CD4-positive, alpha-beta T cell treated with Interleukin-15 for 4 hours (primary cell): Measurements from ENCODE around the gene SOBP.
A peak's percentile ranks its signal among the peaks of the same experiment; 100 is the strongest.

ENCODE experiments used
- DNase-seq: peaks from one replicate; pipeline ENCODE4 v3.0.0-alpha.2; 2020; ENCODE audit warnings: low spot score

SOBP gene

DNA sequence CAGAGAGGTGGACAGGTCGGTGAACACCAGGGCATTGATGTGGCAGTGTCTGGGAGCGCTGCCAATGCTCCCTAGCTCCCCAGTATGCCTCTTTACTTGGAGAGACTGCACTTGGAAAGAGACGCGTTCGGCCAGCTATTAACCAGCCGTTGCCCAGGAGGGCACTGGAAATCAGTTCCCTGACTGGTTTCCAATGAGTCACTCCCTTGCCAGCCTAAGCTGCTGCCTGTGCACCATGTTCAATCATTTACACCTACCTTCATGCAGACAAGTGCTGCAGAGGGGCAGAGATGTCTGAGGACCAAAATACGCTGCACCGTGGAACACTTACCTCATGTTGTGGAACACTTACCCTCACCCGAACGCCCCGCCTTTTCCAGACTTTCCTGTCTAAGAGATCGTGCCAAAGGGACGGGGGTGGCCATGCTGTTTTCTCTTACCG, 151.6 kb downstream of the SOBP start:
- no peak for DNase-seq

DNA sequence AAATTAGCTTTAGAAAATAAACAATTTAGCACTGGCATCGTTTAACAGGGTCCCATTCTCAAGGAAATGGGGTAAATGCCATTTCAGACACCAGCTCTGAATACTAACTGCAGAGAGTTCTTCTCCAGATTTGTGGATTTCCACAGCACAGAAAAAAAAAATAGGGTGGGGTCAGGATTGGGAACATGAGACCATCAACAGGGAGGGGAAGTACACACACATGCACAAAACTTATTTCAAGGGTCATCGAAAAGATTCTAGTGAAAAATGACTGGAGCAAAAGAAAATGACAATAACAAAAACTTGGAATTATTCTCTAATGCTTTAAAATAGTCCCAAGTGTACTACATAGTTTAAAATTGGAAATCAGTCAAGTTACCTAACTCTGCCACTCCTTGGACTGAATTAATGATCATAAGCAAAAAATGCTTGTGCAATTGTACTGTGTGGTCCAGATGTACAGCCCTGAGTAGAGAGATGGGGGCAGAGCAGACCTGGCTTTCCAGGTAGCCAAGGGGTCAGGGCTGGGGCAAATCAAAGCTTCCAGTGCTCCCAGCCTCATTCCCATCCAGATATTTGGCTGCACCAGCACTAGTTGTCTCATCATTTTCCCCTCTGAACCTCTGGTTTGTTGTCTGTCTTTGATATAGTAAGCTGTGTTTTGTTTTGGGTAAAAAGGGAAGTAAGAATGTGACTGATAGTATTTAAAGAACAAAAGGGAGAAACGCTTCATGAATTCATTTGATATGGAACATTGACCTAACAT, 152.4 kb downstream of the SOBP start:
- no peak for DNase-seq

DNA sequence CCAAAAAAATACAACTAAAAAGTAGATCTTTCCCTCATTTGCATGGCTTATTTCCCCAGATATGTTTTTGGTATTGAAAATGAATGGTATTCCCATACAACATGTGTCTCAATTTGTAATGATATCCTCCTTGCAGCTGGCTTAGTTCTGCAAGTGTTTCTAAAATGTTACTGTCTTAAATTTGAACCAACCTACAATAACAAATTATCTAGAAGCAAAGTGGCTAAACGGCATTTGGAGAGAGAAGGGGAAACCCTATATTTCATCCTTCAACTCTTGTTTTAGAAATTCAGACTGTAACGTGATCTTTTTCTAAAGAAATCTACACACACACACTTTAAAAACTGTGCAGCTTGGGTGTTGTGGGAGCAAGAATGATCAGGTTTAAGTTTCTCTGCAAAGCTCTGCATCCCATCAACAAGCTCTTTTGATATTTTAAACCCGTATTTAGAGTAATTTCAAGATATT, 153.0 kb downstream of the SOBP start:
- DNase-seq = no peak

DNA sequence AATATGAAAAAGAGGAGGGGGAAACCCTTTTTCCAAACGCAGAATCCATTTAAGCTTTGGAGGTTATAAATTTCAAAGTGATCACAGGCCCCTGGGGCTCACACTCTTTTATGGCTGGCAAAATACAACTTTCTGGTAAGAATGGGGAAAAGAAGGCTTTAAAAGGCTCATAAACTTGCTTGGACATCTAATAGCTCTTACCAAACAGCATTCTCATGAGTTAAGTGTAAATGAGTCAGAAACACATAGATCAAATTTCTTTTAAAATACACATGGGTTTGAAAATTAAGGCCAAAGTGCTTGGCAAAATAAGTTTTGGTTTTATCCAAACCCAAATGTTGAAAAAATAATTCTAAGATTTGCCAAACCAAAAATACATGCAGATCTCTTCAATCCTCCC, 154.6 kb downstream of the SOBP start:
- DNase-seq = no peak

DNA sequence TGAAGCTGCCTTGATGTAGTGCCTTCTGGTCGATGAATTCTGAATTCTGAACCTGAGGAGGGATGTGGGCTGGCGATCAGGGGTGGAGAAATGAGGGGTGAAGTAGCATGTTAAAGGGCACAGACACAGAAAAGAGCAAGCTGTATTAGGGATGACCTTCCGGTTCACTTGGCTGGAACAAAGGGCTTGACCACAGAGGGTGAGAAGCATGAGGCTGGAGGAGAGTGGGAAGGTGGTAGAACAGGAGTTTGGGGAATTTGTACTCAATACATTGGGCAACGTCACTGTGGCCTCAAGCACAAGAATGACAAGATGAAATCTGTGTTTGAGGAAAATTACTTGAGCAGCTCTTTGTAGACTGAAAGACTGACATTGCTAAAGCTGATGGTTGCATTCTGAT, 155.8 kb downstream of the SOBP start:
- no peak for DNase-seq

DNA sequence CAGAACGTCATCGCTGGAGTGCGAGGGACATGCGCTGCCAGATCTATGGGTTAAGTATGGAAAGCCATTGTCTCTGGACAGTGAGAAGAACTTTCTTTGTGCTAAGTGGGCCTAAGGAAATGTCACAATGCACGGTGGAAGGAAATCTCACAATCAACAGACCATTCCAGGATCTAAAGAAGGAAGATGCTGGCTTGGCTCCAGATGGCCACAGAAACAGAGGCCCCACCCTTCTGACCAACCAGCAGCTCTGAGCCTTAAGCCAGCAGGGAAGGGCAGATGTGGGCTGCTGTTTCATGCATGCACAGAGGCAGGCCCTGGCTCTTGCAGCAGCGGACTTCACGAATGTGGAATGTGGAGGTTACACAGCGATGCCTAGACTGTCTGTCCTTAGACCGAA, 156.3 kb downstream of the SOBP start:
- no peak for DNase-seq

DNA sequence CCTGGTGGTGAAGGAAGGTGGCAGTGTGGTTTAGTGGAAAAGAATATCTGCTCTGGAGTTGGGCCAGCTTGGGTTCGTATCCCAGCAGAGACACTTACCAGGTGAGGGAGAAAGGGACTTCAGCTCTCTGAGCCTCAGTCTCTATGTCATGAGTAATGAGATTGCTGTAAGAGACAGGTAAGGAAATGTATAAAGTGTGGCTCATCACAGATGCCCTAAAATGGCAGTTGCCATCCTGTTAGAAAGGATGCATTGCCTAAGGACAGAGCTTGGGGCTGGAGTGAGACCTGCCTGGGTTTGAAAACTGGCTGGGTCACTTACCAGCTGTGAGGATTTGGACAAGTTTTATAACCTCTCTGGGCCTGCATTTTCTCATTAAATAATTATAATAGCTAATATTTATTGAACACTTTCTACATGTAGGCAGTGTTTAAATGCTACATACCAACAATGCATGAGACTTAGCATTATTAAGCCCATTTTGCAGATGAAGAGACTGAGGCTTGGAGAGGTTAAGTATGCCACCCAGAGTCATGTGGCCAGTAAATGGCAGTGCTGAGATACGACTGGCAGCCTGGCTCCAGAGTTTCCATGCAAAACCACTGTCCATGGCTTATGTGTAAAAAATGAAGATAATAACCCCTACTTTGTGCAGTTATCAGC, 157.0 kb downstream of the SOBP start:
- no peak for DNase-seq

DNA sequence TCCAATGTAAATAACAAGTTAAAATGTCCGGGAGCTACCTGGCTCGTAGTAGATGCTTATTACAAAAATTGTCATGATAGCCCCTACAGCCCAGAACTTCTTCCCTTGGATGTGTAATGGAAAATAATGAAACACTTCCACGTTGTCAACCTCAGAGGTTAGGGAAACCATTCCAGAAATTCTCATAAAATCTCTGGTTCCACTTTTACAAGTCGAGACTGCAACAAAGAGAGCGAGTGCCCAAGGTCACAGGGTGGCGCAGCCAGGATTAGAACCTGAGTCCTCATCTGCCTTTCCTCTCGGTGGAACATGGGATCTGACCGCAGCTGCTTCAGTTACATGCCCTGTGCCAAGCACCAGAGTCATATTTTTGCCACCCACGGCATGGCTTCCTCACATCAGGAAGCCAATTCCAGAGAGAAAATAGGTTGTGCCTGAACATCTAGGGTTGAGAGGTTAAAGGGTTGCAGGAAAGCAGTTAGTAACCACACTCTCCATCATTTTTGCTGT, 157.6 kb downstream of the SOBP start:
- DNase-seq = no peak

DNA sequence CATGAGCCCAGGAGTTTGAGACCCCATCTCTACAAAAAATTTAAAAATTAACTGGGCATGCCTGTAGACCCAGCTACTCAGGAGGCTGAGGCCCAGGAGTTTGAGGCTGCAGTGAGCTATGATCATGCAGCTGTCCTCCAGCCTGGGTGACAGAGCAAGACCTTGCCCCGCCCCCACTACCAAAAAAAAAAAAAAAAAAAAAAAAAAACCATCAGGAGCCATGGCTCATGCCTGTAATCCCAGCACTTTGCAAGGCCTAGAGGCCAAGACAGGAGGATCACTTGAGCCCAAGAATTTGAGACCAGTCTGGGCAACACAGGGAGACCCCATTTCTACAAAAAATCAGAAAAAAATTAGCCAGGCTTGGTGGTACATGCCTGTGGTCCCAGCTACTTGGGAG, 159.1 kb downstream of the SOBP start:
- no peak for DNase-seq

DNA sequence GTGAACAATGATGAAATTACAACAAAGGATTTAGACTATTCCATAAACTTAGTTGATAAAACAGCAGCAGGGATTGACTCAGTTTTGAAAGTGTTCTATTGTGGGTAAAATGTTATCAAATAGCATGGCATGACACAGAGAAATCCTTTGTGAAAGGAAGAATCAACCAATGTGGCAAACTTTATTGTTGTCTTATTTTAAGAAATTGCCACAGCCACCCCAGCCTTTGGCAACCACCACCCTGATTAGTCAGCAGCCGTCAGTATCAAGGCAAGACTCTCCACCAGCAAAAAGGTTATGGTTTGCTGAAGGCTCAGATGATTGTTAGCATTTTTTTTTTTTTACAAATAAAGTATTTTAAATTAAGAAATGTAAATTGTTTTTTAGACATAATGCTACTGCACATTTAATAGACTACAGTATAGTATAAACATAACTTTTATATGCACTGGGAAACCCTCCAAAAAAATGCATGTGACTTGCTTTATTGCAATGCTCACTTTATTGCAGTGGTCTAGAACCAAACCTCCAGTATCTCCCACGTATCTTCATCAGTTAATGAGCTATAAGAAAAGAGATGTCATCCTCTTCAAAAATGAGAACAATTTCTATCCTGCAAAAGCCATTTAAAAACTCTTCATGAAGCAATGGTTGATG, 162.7 kb downstream of the SOBP start:
- no peak for DNase-seq

DNA sequence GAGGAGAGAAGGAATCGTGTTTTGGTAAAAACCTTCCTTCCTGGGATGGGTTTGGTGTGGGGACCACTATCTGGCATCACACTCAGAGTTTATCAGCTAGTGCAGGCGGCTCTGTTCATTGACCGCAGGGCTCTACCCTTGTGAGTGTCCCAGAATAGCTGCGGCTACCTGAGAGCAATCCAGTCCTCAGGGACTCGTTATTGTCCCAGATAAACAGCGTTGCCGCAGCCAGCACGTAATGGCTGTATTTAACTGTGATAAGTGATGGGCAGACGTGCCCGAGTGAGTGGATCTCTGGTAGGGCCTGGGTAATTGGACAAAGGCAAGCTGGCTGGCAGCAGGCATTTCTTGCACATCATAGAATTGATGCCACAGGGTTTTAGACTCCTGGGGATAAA, 163.3 kb downstream of the SOBP start:
- no peak for DNase-seq

DNA sequence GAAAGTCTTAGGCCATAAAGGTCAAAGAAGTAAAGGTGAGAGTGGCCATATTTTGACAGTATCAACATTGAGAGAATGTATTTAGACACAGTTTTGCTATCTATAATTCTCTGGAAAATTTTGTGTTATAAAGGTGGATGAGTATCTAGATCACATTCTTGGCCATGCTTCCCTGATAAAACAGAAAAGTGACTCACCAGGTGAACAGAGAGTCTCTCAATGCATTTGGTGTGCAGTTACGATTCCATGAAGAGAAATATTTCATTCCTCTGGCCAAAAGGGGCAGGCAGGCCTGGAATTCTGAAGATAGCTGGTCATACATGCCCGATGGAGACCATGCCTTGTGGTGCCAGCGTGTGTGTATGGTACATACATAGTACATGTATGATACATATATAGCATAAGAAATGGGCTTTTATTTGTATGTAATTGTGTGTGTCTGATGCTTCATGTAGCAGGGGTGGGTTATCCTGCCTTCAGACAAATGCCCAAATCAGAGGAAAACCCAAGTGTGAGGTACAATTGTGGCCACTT, 164.0 kb downstream of the SOBP start:
- DNase-seq = no peak

DNA sequence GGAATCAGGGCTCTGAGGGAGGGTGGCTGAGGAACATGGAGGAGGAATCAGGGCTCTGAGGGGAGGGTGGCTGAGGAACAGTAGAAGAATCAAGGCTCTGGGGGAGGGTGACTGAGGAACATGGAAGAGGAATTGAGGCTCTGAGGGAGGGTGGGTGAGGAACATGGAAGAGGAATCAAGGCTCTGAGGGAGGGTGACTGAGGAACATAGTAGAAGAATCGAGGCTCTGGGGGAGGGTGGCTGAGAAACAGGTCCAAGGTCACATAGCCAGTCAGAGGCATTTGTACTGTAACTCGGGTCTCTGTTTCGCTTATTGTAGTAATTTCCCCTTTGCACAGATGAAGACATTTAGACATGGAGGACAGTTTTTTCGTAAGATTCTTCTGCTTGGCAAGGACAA, 164.8 kb downstream of the SOBP start:
- DNase-seq = no peak

DNA sequence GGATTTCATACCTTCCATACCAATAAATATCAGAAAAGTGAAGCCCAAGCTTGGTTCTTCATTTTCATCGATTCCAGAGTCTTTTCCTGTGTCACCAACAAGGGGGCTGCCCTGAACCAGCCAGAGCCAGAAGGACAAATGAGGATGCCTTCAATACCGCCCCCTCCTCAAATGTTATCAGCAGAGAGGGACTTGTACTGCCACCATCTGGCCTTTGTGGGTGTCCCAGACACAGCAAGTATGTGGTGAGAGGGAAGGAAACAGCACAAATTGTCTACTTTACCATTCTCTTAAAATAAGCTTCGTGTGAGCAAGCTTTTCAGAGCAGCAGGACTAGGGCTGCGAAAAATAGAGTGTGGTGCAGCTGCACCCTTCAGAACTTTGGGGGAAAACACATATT, 165.3 kb downstream of the SOBP start:
- DNase-seq = no peak

DNA sequence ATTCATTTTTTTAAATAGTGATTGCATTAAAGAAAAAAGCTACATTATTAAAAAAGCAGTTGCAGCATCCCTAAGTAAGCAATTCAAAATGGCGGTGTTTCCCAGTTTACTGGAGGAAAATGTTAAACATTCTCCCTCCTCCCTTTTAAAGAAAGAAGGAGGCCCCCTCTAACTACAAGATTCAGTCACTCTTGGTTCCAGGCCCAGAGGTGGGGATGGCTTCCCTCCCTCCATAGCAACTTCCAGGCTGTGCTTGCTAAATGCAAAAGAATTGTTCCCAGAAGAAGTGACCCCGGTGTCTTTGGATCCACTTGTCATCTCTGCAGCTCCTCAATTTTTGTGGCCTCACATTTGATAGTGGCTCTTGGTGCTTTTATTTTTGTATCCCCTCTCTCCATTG, 165.9 kb downstream of the SOBP start:
- DNase-seq = no peak

DNA sequence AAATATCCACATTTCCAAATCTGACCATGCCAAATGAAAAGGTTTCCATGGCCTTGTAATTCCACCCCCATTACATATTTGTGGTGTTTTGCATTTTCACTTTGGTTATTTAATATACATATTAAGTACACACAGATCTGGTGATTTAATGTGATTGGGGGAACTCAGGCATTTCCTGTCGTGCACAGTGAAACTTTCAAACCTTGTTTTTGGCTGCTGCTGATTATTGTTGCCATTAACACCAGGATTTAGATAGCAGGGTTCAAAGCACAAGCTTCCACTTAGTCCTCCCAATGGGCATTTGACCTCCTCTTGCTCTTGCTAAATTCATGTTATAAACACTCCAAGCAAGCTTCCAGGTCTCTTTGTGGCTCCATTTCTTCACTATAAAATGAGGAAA, 166.5 kb downstream of the SOBP start:
- DNase-seq = no peak

DNA sequence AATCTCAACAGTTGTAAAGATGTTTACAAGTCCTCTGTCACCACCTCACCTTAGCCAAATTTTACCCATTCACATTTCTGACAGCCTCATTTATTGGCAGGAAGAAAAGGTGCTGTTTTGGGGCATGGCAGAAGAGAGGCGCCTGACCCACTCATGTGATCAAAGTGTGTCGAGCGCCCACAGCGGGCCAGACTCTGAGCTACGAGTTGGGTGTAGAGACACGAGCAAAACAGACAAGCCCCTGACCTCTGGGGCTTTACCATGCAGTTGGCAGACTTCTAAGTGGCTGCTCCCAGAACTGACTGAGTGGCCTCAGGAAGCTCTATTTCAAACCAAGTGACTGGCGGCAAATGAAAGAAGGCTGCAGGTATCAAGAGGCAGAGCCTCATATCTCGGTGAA, 167.0 kb downstream of the SOBP start:
- DNase-seq = no peak

DNA sequence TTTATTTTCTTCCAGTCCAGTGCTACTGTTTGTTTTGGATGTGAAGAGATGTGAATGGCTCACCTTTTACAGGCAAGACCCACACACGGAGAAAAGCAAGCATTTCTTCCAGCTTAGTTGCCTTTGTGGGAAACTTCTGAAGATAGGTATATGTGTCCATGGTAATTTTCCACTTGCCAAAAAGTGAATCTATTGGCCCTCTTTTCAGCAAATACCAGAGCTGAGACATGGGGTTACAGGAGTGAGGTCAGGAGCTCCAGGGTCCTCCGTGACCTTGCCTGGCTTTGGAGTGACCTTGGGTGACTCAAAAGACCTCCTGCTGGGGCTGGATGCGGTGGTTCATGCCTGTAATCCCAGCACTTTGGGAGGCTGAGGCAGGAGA, 167.4 kb downstream of the SOBP start:
- DNase-seq = no peak

DNA sequence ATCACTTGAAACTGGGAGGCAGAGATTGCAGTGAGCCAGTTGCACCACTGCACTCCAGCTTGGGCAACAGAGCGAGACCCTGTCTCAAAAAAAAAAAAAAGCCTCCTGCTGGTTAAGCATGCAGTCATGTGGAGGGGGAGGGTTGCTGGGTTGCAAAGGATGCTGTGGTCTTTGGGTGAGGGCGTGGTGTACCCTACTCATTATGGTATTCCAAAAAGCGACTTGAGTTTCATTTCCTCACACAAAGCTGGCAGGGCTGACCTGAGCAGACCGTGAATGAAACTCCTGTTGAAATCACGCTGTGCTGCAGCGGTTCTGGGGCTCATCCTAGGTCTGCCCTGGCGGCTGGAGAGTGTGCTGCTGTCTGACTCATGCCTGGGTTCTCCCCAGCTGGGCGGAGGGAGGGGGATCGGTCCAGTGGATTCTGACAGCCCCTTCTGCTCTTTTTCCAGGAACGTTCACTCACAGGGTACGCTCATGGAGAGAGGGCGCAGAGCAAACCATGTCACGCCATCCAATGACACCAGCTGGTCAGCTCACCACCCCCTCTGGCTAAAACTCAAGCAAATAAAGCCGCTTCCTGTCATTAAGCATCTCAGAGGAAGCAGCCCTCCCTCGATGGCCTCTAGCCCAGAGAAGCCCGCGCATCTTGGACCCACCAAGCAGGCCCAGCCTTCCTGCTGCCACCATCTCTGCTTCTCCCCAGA, 168.0 kb downstream of the SOBP start:
- peak; percentile 32 for DNase-seq

DNA sequence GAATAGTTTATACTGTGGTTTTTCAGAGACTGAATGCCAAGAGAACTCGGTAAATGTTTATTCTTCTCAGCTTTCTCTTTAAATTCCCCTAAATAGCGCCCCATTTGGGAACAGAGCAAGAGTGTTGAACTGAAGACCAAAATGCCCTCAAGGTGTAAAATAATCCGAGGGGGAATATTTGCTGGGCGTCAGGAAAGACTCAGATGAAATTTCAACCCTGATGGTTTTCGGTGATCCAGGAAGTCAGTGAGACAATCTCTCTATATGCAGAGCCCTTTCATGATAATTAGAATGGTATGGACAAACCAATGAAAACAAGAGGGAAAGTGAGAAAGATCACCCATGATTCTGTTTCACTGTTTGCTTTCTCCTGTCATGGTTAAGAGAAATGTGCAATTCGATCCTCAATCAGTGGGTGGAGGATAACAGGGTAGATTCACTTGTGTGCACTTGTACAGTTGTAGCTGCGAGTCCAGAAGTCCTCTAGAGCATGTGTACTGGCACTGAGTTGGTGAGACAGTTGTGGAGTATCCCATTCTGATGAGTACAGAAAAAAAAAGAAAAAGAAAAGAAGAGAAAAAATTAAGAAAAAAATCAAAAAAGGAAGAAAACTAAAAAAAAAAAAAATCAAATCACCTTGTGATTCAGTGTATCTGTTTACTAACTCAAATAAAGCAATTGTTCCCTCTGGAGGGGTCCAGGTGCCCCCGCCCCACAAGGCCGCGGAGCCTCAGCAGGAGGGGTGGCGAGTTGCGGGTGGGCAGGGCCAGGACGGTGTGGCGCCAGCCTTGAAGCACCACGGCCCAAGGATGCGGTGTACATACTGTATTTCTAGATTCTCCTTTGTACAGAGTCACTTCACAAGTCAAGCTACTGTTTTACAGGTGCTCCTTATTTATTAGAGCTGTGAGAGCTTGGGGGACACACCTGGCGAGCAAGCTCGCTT, 169.3 kb downstream of the SOBP start:
- no peak for DNase-seq

DNA sequence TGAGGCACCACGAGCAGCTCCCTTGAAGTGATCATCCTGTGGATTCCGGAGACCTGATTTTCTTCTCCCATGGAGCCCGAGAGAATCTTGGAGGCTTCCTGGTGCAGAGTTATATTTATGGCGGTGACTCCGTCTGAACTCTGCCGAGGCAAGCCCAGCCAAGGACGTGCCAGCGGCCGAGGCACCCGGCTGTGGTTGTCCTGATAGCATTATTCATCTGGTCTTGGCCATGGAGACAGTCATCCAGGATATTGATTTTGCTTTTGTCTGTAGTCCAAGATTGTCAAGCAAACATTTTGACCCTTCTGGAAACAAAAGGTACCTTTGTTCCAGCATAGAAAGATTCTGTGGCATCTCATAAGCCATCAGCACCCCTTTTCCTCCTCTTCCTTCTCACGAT, 170.9 kb downstream of the SOBP start:
- DNase-seq = no peak
